ENCODE data around the gene FARP1. TPM values are rescaled to one million over a fixed set of nuclear protein-coding genes. Genes with fewer than 3 reads are reported as not detected.

Gene FARP1
- total RNA-seq, 1 experiment from 2014 or later: 10.0 TPM

- peak; percentile 48 for DNase-seq (ENCODE audit: low read depth)
These were observed 190.6 kb downstream of the FARP1 start for GRCh38 chr13:98333486-98333885.

- no peak for DNase-seq (ENCODE audit: low read depth)
These were observed 191.8 kb downstream of the FARP1 start for GRCh38 chr13:98334620-98335205.

GRCh38 chr13:98335721-98336120 lies 192.8 kb downstream of the FARP1 start:
- no peak for DNase-seq (ENCODE audit: low read depth)

GRCh38 chr13:98338310-98338709 lies 195.4 kb downstream of the FARP1 start:
- no peak for DNase-seq (ENCODE audit: low read depth)

- DNase-seq (ENCODE audit: low read depth): no peak
These were observed 197.0 kb downstream of the FARP1 start for GRCh38 chr13:98339684-98340425.

GRCh38 chr13:98342953-98343352 lies 200.1 kb downstream of the FARP1 start:
- no peak for DNase-seq (ENCODE audit: low read depth)

- no peak for DNase-seq (ENCODE audit: low read depth)
These were observed 200.6 kb downstream of the FARP1 start for GRCh38 chr13:98343461-98343860.

- DNase-seq (ENCODE audit: low read depth): no peak
These were observed 201.5 kb downstream of the FARP1 start for GRCh38 chr13:98344392-98344791.

- DNase-seq (ENCODE audit: low read depth): no peak
These were observed 202.4 kb downstream of the FARP1 start for GRCh38 chr13:98345107-98345935.

- DNase-seq (ENCODE audit: low read depth): no peak
These were observed 204.2 kb downstream of the FARP1 start for GRCh38 chr13:98346904-98347636.

GRCh38 chr13:98347756-98348155 lies 204.9 kb downstream of the FARP1 start:
- no peak for DNase-seq (ENCODE audit: low read depth)

GRCh38 chr13:98348466-98349200 lies 205.7 kb downstream of the FARP1 start:
- no peak for DNase-seq (ENCODE audit: low read depth)

GRCh38 chr13:98349731-98350305 lies 206.9 kb downstream of the FARP1 start:
- no peak for DNase-seq (ENCODE audit: low read depth)

GRCh38 chr13:98350746-98351330 lies 207.9 kb downstream of the FARP1 start:
- no peak for DNase-seq (ENCODE audit: low read depth)

- DNase-seq (ENCODE audit: low read depth): no peak
These were observed 208.7 kb downstream of the FARP1 start for GRCh38 chr13:98351636-98352035.

- no peak for DNase-seq (ENCODE audit: low read depth)
These were observed 209.3 kb downstream of the FARP1 start for GRCh38 chr13:98352226-98352625.

- DNase-seq (ENCODE audit: low read depth): no peak
These were observed 210.9 kb downstream of the FARP1 start for GRCh38 chr13:98353750-98354149.

GRCh38 chr13:98358937-98359336 lies 216.0 kb downstream of the FARP1 start:
- DNase-seq (ENCODE audit: low read depth): no peak

- DNase-seq (ENCODE audit: low read depth): no peak
These were observed 217.7 kb downstream of the FARP1 start for GRCh38 chr13:98360545-98360944.

GRCh38 chr13:98363326-98363725 lies 220.4 kb downstream of the FARP1 start:
- no peak for DNase-seq (ENCODE audit: low read depth)

- no peak for DNase-seq (ENCODE audit: low read depth)
These were observed 221.3 kb downstream of the FARP1 start for GRCh38 chr13:98364179-98364578.

All from RPMI7951 (cell line).